Central memory CD8-positive, alpha-beta T cell (primary cell): Measurements from ENCODE around the gene ACAD10.
A peak's percentile ranks its signal among the peaks of the same experiment; 100 is the strongest.
"Not testable (repeated sequence)": the region's sequence is repeated elsewhere in the genome, so short reads cannot be mapped to it uniquely, and the experiment has no call there.

ENCODE experiments used
- ATAC-seq: fragments of 150-1000 bp; cut with Tn5 transposase; replicated peaks from 2 replicates; pipeline ENCODE4 v1.10.0; 2022; ENCODE audit warnings: mild to moderate bottlenecking, moderate FRiP score, moderate number of reproducible peaks; ENCODE audit not compliant: poor library complexity, severe bottlenecking; ENCODE audit errors: extremely low read depth
- DNase-seq, 2 donors: peaks; one replicate each; pipeline ENCODE4 v3.0.0; 2021; ENCODE audit warnings: low spot score in 2 of 2
- H3K27ac Mint-ChIP-seq: one replicate; pipeline ENCODE4 v1.8.0; 2022; ENCODE audit warnings: low read depth, mild to moderate bottlenecking, moderate library complexity, mixed read lengths
- H3K27me3 Mint-ChIP-seq: one replicate; pipeline ENCODE4 v1.8.0; 2022; ENCODE audit warnings: mixed read lengths
- H3K36me3 Mint-ChIP-seq: one replicate; pipeline ENCODE4 v1.8.0; 2022; ENCODE audit warnings: mild to moderate bottlenecking, moderate library complexity, mixed read lengths; ENCODE audit not compliant: insufficient read depth
- H3K4me1 Mint-ChIP-seq: one replicate; pipeline ENCODE4 v1.8.0; 2022; ENCODE audit warnings: mixed read lengths
- H3K4me3 Mint-ChIP-seq: one replicate; pipeline ENCODE4 v1.8.0; 2022; ENCODE audit warnings: mild to moderate bottlenecking, moderate library complexity, mixed read lengths
- H3K9me3 Mint-ChIP-seq: one replicate; pipeline ENCODE4 v1.8.0; 2022; ENCODE audit warnings: mixed read lengths

Gene ACAD10

DNA sequence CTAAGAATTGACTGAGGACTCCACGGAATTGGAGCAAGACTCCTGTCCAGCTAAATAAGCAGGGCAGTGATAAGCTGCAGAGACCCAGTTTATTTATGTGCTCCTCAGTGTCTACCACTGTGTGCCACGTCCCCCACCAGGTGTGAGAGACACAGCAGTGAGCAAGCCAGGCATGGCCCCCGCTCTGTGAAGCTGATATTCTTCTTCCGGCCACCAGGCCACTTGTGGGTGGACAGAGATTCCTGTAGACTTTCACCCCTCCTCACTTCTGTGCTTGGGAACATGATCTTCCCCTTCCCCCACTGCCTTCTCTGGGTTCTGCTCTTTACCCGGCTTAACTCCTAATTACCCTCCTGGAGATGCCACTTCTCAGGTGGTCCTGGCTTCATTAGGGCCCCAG lies 21.4 kb upstream of the ACAD10 start:
- H3K27ac Mint-ChIP-seq, result no peak overlapping the region
- no peak overlapping the region for H3K4me3 Mint-ChIP-seq
- ATAC-seq (no peak), DNase-seq (no peak)
- H3K36me3 Mint-ChIP-seq, result peaks cover 70% of the 10 kb centered on the region
- H3K4me1 Mint-ChIP-seq, result peaks cover 11% of the 10 kb centered on the region
- no peaks in the 10 kb centered on the region for H3K9me3 Mint-ChIP-seq
- no peaks in the 10 kb centered on the region for H3K27me3 Mint-ChIP-seq

DNA sequence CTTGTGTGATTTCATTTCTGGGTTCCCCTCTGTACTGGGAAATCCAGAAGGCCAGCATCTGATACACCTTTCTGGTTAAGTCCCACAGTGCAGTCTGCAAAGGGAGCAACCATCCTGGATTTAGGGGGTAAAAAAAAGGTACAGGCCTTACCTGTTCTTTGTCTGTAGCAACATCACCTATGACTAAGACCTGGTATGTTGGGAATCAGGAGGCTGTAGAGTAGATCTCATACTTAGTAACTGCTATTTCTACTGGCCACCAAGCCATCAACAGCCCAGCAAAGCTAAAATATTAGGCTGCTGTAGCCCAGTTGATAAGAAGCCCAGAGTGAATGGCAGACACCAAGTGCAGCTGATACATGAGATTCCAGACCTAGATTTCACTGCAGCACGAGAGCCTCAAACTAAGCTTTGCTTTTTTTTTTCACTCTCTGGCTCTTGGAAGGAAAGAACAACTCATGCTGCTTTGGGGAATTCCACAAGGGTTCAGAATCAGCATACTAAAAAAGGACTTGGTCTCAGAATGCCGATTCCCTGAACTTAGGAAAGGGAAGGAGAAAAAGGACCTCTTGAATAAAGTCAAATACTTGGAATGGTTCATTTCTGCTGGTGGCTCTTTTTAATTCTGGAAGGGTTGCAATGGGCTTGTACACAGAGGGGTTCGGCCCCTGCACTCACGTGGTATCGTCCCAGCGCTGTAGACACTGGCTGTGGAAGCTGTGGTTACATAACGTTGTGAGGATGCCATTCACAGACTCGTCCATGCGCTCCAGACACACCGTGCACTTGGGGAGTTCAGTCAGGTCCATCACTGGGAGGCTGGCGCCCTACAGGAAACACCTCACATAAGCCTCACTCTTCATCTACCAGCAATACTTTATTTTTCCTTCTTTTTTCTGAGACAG lies 20.6 kb upstream of the ACAD10 start:
- H3K4me3 Mint-ChIP-seq, result no peak overlapping the region
- ATAC-seq, result no peak
- H3K27me3 Mint-ChIP-seq, result no peaks in the 10 kb centered on the region
- no peaks in the 10 kb centered on the region for H3K9me3 Mint-ChIP-seq
- DNase-seq, result no peak
- peak overlapping the region; percentile 23 for H3K27ac Mint-ChIP-seq
- peaks cover 17% of the 10 kb centered on the region for H3K4me1 Mint-ChIP-seq
- H3K36me3 Mint-ChIP-seq, result peaks cover 69% of the 10 kb centered on the region

DNA sequence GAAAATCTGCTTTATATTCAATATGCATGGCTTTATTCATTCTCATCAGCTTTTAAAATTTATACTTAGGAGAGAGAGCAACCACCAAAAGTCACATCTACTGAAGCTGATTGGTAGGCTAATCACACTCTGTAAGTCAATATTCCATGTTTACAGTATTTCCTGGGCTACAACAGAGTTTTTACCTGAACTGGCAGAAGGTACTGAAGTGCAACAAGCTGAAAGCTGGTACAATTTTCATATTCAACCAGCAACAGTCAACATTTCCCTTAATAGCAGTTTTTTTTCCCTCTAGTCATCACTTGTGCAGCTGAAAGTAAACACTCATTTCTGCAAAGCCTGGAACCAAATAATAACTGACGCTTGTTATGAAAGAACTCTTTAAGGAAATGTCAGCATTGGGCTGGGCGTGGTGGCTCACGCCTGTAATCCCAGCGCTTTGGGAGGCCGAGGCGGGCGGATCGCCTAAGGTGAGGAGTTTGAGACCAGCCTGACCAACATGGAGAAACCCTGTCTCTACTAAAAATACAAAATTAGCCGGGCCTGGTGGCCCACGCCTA lies 13.0 kb upstream of the ACAD10 start:
- Mint-ChIP-seq H3K9me3 (no peaks in the 10 kb centered on the region), H3K27ac (no peak overlapping the region), H3K36me3 (peaks cover 55% of the 10 kb centered on the region), H3K4me3 (no peak overlapping the region), H3K4me1 (peaks cover 5% of the 10 kb centered on the region), H3K27me3 (no peaks in the 10 kb centered on the region)
- DNase-seq, result no peak
- no peak for ATAC-seq

DNA sequence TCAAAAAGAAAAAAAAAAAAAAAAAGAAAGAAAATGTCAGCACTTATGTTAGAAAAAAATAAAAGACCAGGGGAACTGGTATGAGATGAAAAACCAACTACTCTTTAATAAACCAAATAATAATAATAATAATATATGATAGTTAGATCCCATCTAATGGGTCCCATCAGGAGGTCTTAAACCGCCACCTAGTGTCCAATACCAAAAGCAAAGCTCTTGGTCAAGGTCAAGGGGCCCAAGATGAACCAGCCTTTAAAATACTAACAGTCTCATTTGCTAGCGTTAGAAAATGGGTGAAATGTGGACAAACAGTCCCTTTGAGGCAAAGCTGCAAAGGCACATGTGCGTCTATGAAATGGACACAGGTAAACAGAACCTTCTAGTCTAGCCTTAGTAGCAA lies 12.3 kb upstream of the ACAD10 start:
- peaks cover 60% of the 10 kb centered on the region for H3K36me3 Mint-ChIP-seq
- DNase-seq, result no peak
- H3K9me3 Mint-ChIP-seq, result no peaks in the 10 kb centered on the region
- H3K27me3 Mint-ChIP-seq, result no peaks in the 10 kb centered on the region
- no peak overlapping the region for H3K4me3 Mint-ChIP-seq
- no peak overlapping the region for H3K27ac Mint-ChIP-seq
- ATAC-seq, result no peak
- peaks cover 5% of the 10 kb centered on the region for H3K4me1 Mint-ChIP-seq

DNA sequence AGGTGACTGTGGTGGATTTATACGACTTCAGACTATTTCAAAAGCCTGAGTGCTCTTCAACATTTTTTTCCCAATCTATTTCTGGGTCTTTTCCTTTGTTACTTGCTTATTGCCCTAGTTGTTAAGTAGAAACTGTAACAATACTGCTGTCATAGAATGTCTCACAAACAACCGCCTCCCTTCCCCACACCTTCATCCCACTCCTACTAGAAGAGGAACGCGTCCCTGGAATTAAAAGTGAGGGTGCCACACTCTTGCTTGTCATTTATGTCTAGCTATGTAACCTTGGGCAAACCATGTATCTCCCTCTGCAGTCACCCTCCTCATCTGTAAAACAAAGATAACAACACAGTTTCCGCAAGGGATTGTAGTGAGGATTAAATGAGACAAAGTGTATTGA lies 8.7 kb upstream of the ACAD10 start:
- DNase-seq (no peak), ATAC-seq (no peak)
- H3K9me3 Mint-ChIP-seq, result no peaks in the 10 kb centered on the region
- H3K27me3 Mint-ChIP-seq, result no peaks in the 10 kb centered on the region
- H3K27ac Mint-ChIP-seq, result no peak overlapping the region
- H3K4me3 Mint-ChIP-seq, result no peak overlapping the region
- peaks cover 62% of the 10 kb centered on the region for H3K36me3 Mint-ChIP-seq
- H3K4me1 Mint-ChIP-seq, result no peaks in the 10 kb centered on the region

DNA sequence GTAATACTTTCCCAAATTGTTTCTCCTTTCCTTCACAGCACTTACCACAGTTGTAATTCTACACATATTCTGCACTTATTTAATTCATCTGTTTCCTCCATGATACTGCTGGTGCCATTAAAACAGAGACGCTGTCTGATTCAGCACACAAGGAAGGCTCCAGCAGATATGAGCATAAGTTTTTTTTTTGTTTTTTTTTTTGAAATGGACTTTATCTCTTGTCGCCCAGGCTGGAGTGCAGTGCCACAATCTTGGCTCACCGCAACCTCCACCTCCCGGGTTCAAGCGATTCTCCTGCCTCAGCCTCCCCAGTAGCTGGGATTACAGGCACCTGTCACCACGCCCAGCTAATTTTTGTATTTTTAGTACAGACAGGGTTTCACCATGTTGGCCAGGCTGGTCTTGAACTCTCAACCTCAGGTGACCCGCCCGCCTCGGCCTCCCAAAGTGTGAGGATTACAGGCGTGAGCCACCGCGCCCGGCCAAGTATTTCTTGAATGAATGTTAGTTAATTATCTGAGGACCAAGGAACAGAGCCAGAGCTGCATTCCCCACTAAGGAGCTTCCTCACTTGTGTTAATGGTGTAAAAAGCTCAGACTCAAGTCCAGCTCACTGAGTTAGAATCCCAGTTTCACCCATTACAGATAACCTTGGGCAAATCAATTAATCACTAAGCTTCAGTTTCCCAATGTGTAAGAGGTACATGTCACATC lies 1.2 kb upstream of the ACAD10 start:
- not testable (repeated sequence) for DNase-seq, ATAC-seq, H3K27me3 Mint-ChIP-seq, H3K9me3 Mint-ChIP-seq
- H3K27ac Mint-ChIP-seq, result peak overlapping the region; percentile 95
- H3K4me1 Mint-ChIP-seq, result peaks cover 46% of the 10 kb centered on the region
- H3K4me3 Mint-ChIP-seq, result peak overlapping the region; percentile 98
- H3K36me3 Mint-ChIP-seq, result peaks cover 53% of the 10 kb centered on the region

DNA sequence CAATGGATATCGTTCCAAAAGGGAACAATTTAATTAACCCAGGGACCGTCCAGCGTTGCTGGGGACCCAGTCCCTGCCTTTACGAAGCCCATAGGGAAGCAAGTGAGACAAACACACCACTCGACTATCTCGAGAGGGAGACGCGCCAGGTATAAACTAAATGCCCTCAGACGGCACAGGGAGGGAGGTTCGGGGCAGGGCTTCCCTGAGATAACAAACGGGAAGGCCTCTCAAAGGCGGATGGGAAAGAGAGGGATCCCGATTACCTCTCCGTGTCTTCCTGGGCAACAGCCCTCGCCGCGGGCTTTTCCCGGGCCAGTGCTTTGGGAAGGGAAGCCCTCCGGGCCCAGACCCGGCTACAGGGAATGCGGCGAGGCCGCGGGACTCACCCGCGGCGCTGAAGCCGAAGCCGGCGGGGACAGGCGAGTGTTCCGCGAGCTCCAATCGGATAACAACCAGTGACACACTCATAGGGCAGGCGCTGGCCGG lies 487 bp upstream of the ACAD10 start:
- Mint-ChIP-seq H3K4me1 (peaks cover 46% of the 10 kb centered on the region), H3K9me3 (no peaks in the 10 kb centered on the region), H3K27ac (peak overlapping the region; percentile 95), H3K4me3 (peak overlapping the region; percentile 98), H3K36me3 (peaks cover 49% of the 10 kb centered on the region), H3K27me3 (no peaks in the 10 kb centered on the region)
- ATAC-seq (no peak), DNase-seq (no peak)

DNA sequence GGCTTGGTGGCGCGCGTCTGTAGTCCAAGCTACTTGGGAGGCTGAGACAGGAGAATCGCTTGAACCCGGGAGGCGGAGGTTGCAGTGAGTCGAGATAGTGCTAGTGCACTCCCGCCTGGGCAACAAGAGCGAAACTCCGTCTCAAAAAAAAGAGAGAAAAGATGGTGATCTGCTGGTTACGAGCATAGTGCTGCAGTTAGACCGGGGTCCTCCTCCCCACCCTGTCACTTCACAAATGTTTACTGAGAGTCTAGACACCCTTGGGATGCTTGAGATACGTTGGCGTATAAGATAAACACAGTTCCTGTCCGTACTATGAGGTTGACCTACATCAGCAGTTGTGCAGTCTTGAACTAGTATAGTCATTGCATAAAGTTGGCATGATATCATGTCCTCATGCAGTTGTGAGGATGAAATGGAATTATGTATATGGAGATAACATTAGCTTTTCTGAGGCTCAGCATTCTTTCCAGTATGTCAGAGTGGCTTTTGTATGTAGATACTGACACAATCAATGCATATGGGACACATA lies 787 bp downstream of the ACAD10 start:
- peaks cover 39% of the 10 kb centered on the region for H3K36me3 Mint-ChIP-seq
- DNase-seq (no peak), ATAC-seq (no peak)

DNA sequence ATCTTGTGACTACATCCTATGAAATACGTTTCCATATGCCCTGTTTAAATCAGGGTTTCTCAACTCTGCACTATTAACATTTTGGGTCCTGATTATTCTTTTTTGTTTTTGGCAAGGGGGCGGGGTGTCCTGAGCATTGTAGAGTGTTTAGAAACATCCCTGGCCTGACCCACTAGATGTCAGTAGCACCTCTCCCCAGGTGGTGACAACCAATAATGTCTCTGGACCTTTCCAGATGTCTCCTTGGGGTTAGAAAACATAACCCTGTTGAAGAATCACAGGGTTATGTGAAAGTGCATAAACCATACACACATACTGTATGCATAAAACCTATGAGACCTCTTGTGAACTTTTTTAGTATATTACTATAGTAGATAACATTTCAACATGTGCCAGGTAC lies 1.4 kb downstream of the ACAD10 start:
- Mint-ChIP-seq H3K4me1 (peaks cover 54% of the 10 kb centered on the region), H3K9me3 (no peaks in the 10 kb centered on the region), H3K4me3 (peak overlapping the region; percentile 98), H3K27me3 (no peaks in the 10 kb centered on the region), H3K27ac (peak overlapping the region; percentile 95), H3K36me3 (peaks cover 33% of the 10 kb centered on the region)
- no peak for DNase-seq
- no peak for ATAC-seq

More for the DNA sequence above, 787 bp downstream of the ACAD10 start:
- H3K27ac Mint-ChIP-seq, result peak overlapping the region; percentile 95
- H3K27me3 Mint-ChIP-seq, result no peaks in the 10 kb centered on the region
- no peaks in the 10 kb centered on the region for H3K9me3 Mint-ChIP-seq
- H3K4me3 Mint-ChIP-seq, result peak overlapping the region; percentile 98
- peaks cover 54% of the 10 kb centered on the region for H3K4me1 Mint-ChIP-seq

DNA sequence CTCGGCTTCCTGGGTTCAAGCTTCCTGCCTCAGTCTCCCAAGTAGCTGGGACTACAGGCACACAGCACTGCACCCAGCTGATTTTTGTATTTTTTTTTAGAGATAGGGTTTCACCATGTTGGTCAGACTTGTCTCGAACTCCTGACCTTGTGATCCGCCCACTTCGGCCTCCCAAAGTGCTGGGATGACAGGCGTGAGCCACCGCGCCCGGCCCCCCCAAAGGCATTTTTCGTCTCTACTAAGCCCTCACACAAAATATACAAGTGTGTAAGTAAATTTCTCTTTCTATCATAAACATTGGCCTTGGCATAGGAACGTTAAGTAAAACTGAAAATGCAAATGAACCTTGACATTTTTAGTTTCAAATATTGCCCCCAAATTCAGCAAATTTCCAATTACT lies 2.1 kb downstream of the ACAD10 start:
- Mint-ChIP-seq H3K4me1 (peaks cover 50% of the 10 kb centered on the region), H3K4me3 (no peak overlapping the region), H3K36me3 (peaks cover 27% of the 10 kb centered on the region), H3K27ac (no peak overlapping the region), H3K27me3 (no peaks in the 10 kb centered on the region), H3K9me3 (no peaks in the 10 kb centered on the region)
- no peak for DNase-seq
- ATAC-seq, result no peak

DNA sequence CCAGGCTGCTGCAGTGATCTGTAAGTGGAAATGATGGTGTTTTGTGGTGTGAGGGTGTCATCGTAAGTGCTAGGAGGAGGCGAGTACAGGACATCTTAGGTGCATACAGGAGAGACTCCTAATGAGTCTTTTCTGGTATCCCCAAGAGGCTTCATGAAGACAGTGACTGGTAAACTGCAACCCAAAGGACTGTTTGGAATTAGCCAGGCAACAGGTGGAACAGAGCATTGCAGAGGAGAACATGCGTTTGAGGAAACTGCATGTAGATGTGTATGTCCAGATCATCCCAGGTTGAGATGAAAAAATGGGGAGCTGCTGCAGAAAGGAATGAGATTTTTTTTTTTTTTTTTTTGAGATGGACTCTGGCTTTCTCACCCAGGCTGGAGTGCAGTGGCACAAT lies 5.4 kb downstream of the ACAD10 start:
- Mint-ChIP-seq H3K4me3 (no peak overlapping the region), H3K27me3 (no peaks in the 10 kb centered on the region), H3K4me1 (peaks cover 30% of the 10 kb centered on the region), H3K27ac (no peak overlapping the region), H3K9me3 (no peaks in the 10 kb centered on the region), H3K36me3 (peaks cover 25% of the 10 kb centered on the region)
- DNase-seq (no peak), ATAC-seq (no peak)

DNA sequence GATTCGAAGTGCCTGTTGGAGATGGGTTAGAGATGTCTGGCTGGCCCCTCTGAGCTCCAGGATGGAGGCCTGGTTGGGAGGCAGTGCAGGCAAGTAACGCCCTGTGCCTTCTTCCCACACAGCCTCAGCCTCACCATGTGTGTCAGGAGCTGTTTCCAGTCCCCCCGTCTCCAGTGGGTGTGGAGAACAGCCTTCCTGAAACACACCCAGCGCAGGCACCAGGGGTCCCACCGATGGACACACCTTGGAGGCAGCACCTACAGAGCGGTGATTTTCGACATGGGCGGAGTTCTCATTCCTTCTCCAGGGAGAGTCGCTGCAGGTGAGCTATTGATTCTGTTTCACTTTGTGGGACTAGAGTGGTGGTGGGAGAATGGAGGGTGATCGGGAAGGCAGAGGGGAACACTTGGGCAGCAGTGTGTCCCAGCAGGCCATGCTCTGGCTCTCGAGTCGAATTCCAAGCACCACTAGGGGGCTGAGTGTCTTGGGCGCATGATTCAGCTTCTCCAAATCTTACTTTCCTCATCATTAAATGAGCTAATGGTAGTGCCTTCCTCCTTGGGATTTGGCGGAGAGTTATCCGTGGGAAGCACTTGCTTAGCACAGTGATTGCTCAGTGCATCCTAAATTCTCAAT lies 6.8 kb downstream of the ACAD10 start:
- Mint-ChIP-seq H3K36me3 (peaks cover 28% of the 10 kb centered on the region), H3K4me3 (no peak overlapping the region), H3K27ac (no peak overlapping the region), H3K9me3 (no peaks in the 10 kb centered on the region), H3K4me1 (peaks cover 17% of the 10 kb centered on the region), H3K27me3 (no peaks in the 10 kb centered on the region)
- DNase-seq, result no peak
- no peak for ATAC-seq
